Natural killer cell treated with Interleukin-12 subunit alpha and Interleukin-12 subunit beta and Interleukin-15 and Interleukin-18, amount 100 ng/mL, for 72 hours (primary cell): ENCODE measurements around the gene MROH8. TPM values are rescaled to one million over a fixed set of nuclear protein-coding genes. Genes with fewer than 3 reads are reported as not detected.

Experiments used
- ATAC-seq, 2 donors: fragments of 150-1000 bp; cut with Tn5 transposase in 1 of 2; sonication (Bioruptor Pico), chemical (Tn5 transposase) in 1 of 2; 2 replicates each; pipeline ENCODE4 v1.10.0; 2021
- DNase-seq: peaks from one replicate; pipeline ENCODE4 v3.0.0; 2022; ENCODE audit warnings: low spot score
- H3K27ac Mint-ChIP-seq, 2 donors: 1 replicate in 1 of 2; 2 replicates in 1 of 2; pipeline ENCODE4 v1.8.0; 2022; ENCODE audit warnings: mixed read lengths in 2 of 2, mild to moderate bottlenecking in 1 of 2, moderate library complexity in 1 of 2
- H3K27me3 Mint-ChIP-seq, 2 donors: 1 replicate in 1 of 2; 2 replicates in 1 of 2; pipeline ENCODE4 v1.8.0; 2022; ENCODE audit warnings: mixed read lengths in 2 of 2
- H3K36me3 Mint-ChIP-seq: one replicate; pipeline ENCODE4 v1.8.0; 2022; ENCODE audit warnings: mixed read lengths
- H3K4me1 Mint-ChIP-seq, 2 donors: 1 replicate in 1 of 2; 2 replicates in 1 of 2; pipeline ENCODE4 v1.8.0; 2022; ENCODE audit warnings: low read depth in 2 of 2, mixed read lengths in 2 of 2, mild to moderate bottlenecking in 1 of 2
- H3K4me3 Mint-ChIP-seq: one replicate; pipeline ENCODE4 v1.8.0; 2022; ENCODE audit warnings: mixed read lengths
- H3K9me3 Mint-ChIP-seq: 2 replicates; pipeline ENCODE4 v1.8.0; 2022; ENCODE audit warnings: mixed read lengths
- total RNA-seq, 2 donors: library from RNA; stranded (reverse); gene quantifications; one replicate each; pipeline ENCODE4 v1.2.3, GENCODE V29; 2022

MROH8 gene
- total RNA-seq, 2 donors from 2014 or later: 0.95 to 2.1 TPM

GRCh38 chr20:37207171-37207570 lies 27.8 kb upstream of the MROH8 start:
- ATAC-seq: no peak
- no peaks in the 10 kb centered on the region for H3K27me3 Mint-ChIP-seq
- H3K27ac Mint-ChIP-seq: no peak overlapping the region

GRCh38 chr20:37205794-37206193 lies 26.4 kb upstream of the MROH8 start:
- H3K27ac Mint-ChIP-seq: no peak overlapping the region
- no peaks in the 10 kb centered on the region for H3K27me3 Mint-ChIP-seq
- H3K36me3 Mint-ChIP-seq: peaks cover 35% of the 10 kb centered on the region

More at GRCh38 chr20:37207171-37207570, 27.8 kb upstream of the MROH8 start:
- no peak for DNase-seq
- no peaks in the 10 kb centered on the region for H3K9me3 Mint-ChIP-seq
- H3K4me3 Mint-ChIP-seq: no peak overlapping the region
- H3K4me1 Mint-ChIP-seq: peaks cover 6 to 7% of the 10 kb centered on the region in 2 donors
- peaks cover 30% of the 10 kb centered on the region for H3K36me3 Mint-ChIP-seq

GRCh38 chr20:37205130-37205529 lies 25.8 kb upstream of the MROH8 start:
- H3K4me3 Mint-ChIP-seq: no peak overlapping the region
- H3K27me3 Mint-ChIP-seq: no peaks in the 10 kb centered on the region
- H3K9me3 Mint-ChIP-seq: no peaks in the 10 kb centered on the region
- no peak for ATAC-seq
- H3K27ac Mint-ChIP-seq: peak overlapping the region in 1 of 2 donors; percentile 49
- DNase-seq: no peak
- peaks cover 35% of the 10 kb centered on the region for H3K36me3 Mint-ChIP-seq
- H3K4me1 Mint-ChIP-seq: peaks cover 9 to 11% of the 10 kb centered on the region in 2 donors

More at GRCh38 chr20:37205794-37206193, 26.4 kb upstream of the MROH8 start:
- DNase-seq: no peak
- H3K9me3 Mint-ChIP-seq: no peaks in the 10 kb centered on the region
- ATAC-seq: no peak
- H3K4me3 Mint-ChIP-seq: no peak overlapping the region
- peaks cover 6 to 11% of the 10 kb centered on the region in 2 donors for H3K4me1 Mint-ChIP-seq

GRCh38 chr20:37204056-37204455 lies 24.7 kb upstream of the MROH8 start:
- no peak for ATAC-seq

GRCh38 chr20:37202267-37202943 lies 23.1 kb upstream of the MROH8 start:
- Mint-ChIP-seq H3K36me3 (peaks cover 37% of the 10 kb centered on the region), H3K27ac (no peak overlapping the region)

More at GRCh38 chr20:37204056-37204455, 24.7 kb upstream of the MROH8 start:
- Mint-ChIP-seq H3K4me1 (peaks cover 11 to 12% of the 10 kb centered on the region in 2 donors), H3K27ac (no peak overlapping the region), H3K36me3 (peaks cover 38% of the 10 kb centered on the region), H3K27me3 (no peaks in the 10 kb centered on the region), H3K9me3 (no peaks in the 10 kb centered on the region), H3K4me3 (no peak overlapping the region)
- no peak for DNase-seq

GRCh38 chr20:37201827-37202162 lies 22.4 kb upstream of the MROH8 start:
- Mint-ChIP-seq H3K27me3 (no peaks in the 10 kb centered on the region), H3K4me3 (no peak overlapping the region), H3K36me3 (peaks cover 41% of the 10 kb centered on the region), H3K27ac (no peak overlapping the region), H3K4me1 (peaks cover 18 to 21% of the 10 kb centered on the region in 2 donors), H3K9me3 (no peaks in the 10 kb centered on the region)
- no peak for ATAC-seq
- no peak for DNase-seq

More at GRCh38 chr20:37202267-37202943, 23.1 kb upstream of the MROH8 start:
- no peaks in the 10 kb centered on the region for H3K27me3 Mint-ChIP-seq
- DNase-seq (no peak), ATAC-seq (no peak)
- no peak overlapping the region for H3K4me3 Mint-ChIP-seq
- H3K4me1 Mint-ChIP-seq: peaks cover 12 to 14% of the 10 kb centered on the region in 2 donors
- no peaks in the 10 kb centered on the region for H3K9me3 Mint-ChIP-seq

- Mint-ChIP-seq H3K27me3 (no peaks in the 10 kb centered on the region), H3K9me3 (no peaks in the 10 kb centered on the region), H3K4me1 (peaks cover 24 to 26% of the 10 kb centered on the region in 2 donors), H3K27ac (no peak overlapping the region), H3K4me3 (no peak overlapping the region), H3K36me3 (peaks cover 46% of the 10 kb centered on the region)
- ATAC-seq (no peak), DNase-seq (no peak)
Observed at GRCh38 chr20:37200926-37201826, 21.8 kb upstream of the MROH8 start.

- Mint-ChIP-seq H3K36me3 (peaks cover 43% of the 10 kb centered on the region), H3K9me3 (no peaks in the 10 kb centered on the region), H3K4me1 (peaks cover 26 to 29% of the 10 kb centered on the region in 2 donors), H3K27ac (no peak overlapping the region), H3K4me3 (no peak overlapping the region), H3K27me3 (no peaks in the 10 kb centered on the region)
- DNase-seq (no peak), ATAC-seq (no peak)
Observed at GRCh38 chr20:37200376-37200775, 21.0 kb upstream of the MROH8 start.

GRCh38 chr20:37198932-37199660 lies 19.7 kb upstream of the MROH8 start:
- Mint-ChIP-seq H3K9me3 (no peaks in the 10 kb centered on the region), H3K27ac (peak overlapping the region in 1 of 2 donors; percentile 37), H3K27me3 (no peaks in the 10 kb centered on the region), H3K4me3 (no peak overlapping the region), H3K4me1 (peaks cover 33 to 38% of the 10 kb centered on the region in 2 donors), H3K36me3 (peaks cover 31% of the 10 kb centered on the region)
- DNase-seq (no peak), ATAC-seq (no peak)

GRCh38 chr20:37194621-37195417 lies 15.5 kb upstream of the MROH8 start:
- H3K9me3 Mint-ChIP-seq: no peaks in the 10 kb centered on the region
- H3K27me3 Mint-ChIP-seq: no peaks in the 10 kb centered on the region
- ATAC-seq (no peak), DNase-seq (no peak)
- peak overlapping the region; percentile 13 for H3K4me3 Mint-ChIP-seq
- peak overlapping the region; percentile 34 to 63 for H3K27ac Mint-ChIP-seq
- H3K36me3 Mint-ChIP-seq: peaks cover 32% of the 10 kb centered on the region
- peaks cover 57 to 65% of the 10 kb centered on the region in 2 donors for H3K4me1 Mint-ChIP-seq

GRCh38 chr20:37193821-37194220 lies 14.5 kb upstream of the MROH8 start:
- Mint-ChIP-seq H3K4me3 (no peak overlapping the region), H3K27ac (peak overlapping the region; percentile 34 to 63), H3K27me3 (no peaks in the 10 kb centered on the region), H3K9me3 (no peaks in the 10 kb centered on the region), H3K36me3 (peaks cover 32% of the 10 kb centered on the region), H3K4me1 (peaks cover 63 to 75% of the 10 kb centered on the region in 2 donors)
- ATAC-seq (no peak), DNase-seq (no peak)

GRCh38 chr20:37193226-37193625 lies 13.9 kb upstream of the MROH8 start:
- Mint-ChIP-seq H3K4me1 (peaks cover 64 to 76% of the 10 kb centered on the region in 2 donors), H3K9me3 (no peaks in the 10 kb centered on the region), H3K27ac (peak overlapping the region in 1 of 2 donors; percentile 63), H3K4me3 (no peak overlapping the region), H3K36me3 (peaks cover 28% of the 10 kb centered on the region), H3K27me3 (no peaks in the 10 kb centered on the region)
- DNase-seq: no peak
- ATAC-seq: no peak
